Measurements from ENCODE around the gene SSR1.

DNA sequence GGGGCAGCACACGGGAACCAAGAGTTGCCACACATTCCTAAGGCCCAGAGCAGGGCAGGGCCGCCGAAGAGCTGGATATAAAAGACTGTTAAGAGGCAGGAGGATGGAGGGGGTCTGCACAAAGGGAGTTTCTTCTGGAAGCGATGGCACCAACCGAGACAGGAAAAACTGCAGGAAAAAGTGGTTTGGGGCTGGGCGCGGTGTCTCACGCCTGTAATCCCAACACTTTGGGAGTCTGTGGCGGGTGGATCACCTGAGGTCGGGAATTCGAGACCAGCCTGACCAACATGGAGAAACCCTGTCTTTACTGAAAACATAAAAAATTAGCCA is 41.8 kb downstream of the SSR1 start:
- TF ChIP-seq CTCF (IDR thresholded peaks at IDR 0.05) (no peak), POLR2AphosphoS5 (IDR thresholded peaks at IDR 0.05) (no peak), POLR2A (IDR thresholded peaks at IDR 0.05) (no peak)

Data from breast epithelium (tissue), 3 donors.